Measurements from ENCODE around the gene MTG2.

MTG2 gene

DNA sequence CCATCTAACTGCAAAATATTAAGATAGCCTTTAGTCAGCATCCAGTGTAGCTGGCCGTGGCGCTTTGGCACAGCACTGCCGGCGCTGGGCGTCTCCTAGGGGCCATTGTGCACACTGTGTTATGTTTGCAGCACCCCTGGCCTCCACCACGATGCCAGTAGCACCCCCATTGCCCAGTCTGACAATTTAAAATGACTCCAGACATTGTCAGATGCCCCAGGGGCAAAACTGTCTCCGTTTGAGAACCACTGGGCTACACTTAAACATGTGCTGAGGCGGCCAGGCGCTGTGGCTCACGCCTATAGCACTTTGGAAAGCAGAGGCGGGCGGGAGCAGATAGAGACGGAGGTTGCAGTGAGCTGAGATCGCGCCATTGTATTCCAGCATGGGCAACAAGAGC, 6.0 kb upstream of the MTG2 start:
- Histone ChIP-seq H3K4me1 (ENCODE audit: control insufficient read depth, insufficient read depth, low read length) (no peaks in the 10 kb centered on the region), H3K27ac (ENCODE audit: extremely low read depth, low read depth, low read length) (no peak overlapping the region), H3K36me3 (ENCODE audit: control insufficient read depth in 2 of 2, insufficient read depth in 1 of 2, low read length in 2 of 2) (peaks cover 0 to 35% of the 10 kb centered on the region in 2 experiments; a peak in 2 of 3 replicates), H3K9me3 (ENCODE audit: control insufficient read depth, insufficient read depth, low read depth, low read length) (no peaks in the 10 kb centered on the region), H3K4me3 (ENCODE audit: low read depth, low read length) (no peak overlapping the region)
- POLR2A ChIA-PET, result interaction anchor here (0.7 kb wide), 1 partner anchor 10 kb away, joined by 8 read pairs; no protein-coding TSS in a partner anchor
- no peak for TF ChIP-seq ZNF830 (tag by site-specific recombination; IDR thresholded peaks at IDR 0.05; ENCODE audit: low read depth)
- TF ChIP-seq, protein P1, sequence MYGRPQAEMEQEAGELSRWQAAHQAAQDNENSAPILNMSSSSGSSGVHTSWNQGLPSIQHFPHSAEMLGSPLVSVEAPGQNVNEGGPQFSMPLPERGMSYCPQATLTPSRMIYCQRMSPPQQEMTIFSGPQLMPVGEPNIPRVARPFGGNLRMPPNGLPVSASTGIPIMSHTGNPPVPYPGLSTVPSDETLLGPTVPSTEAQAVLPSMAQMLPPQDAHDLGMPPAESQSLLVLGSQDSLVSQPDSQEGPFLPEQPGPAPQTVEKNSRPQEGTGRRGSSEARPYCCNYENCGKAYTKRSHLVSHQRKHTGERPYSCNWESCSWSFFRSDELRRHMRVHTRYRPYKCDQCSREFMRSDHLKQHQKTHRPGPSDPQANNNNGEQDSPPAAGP (tag by site-specific recombination; IDR thresholded peaks at IDR 0.05), result no peak
- TF ChIP-seq, protein P2, sequence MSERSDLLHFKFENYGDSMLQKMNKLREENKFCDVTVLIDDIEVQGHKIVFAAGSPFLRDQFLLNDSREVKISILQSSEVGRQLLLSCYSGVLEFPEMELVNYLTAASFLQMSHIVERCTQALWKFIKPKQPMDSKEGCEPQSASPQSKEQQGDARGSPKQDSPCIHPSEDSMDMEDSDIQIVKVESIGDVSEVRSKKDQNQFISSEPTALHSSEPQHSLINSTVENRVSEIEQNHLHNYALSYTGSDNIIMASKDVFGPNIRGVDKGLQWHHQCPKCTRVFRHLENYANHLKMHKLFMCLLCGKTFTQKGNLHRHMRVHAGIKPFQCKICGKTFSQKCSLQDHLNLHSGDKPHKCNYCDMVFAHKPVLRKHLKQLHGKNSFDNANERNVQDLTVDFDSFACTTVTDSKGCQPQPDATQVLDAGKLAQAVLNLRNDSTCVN (tag by site-specific recombination; optimal IDR thresholded peaks at IDR 0.05), result no peak
- TF ChIP-seq HOXD13 (CRISPR knock-in tag; IDR thresholded peaks at IDR 0.05; ENCODE audit: borderline replicate concordance), result no peak
- TF ChIP-seq ZNF302 (tag by site-specific recombination; IDR thresholded peaks at IDR 0.05; ENCODE audit: low read depth), result no peak
- no peak for TF ChIP-seq ZNF214 (tag by site-specific recombination; IDR thresholded peaks at IDR 0.05; ENCODE audit: borderline replicate concordance)
- no peak for TF ChIP-seq IKZF3 (tag by site-specific recombination; IDR thresholded peaks at IDR 0.05)
- no peak for TF ChIP-seq ZNF433 (tag by site-specific recombination; IDR thresholded peaks at IDR 0.05; ENCODE audit: low read depth)
- TF ChIP-seq ZNF792 (tag by site-specific recombination; IDR thresholded peaks at IDR 0.05), result no peak
- TF ChIP-seq ZFP41 (tag by site-specific recombination; IDR thresholded peaks at IDR 0.05; ENCODE audit: borderline replicate concordance), result no peak
- TF ChIP-seq ZNF121 (tag by site-specific recombination; IDR thresholded peaks at IDR 0.05), result no peak
- CTCF ChIA-PET, result interaction anchor here (0.6 kb wide), 1 partner anchor 11 kb away, joined by 6 read pairs; no protein-coding TSS in a partner anchor

DNA sequence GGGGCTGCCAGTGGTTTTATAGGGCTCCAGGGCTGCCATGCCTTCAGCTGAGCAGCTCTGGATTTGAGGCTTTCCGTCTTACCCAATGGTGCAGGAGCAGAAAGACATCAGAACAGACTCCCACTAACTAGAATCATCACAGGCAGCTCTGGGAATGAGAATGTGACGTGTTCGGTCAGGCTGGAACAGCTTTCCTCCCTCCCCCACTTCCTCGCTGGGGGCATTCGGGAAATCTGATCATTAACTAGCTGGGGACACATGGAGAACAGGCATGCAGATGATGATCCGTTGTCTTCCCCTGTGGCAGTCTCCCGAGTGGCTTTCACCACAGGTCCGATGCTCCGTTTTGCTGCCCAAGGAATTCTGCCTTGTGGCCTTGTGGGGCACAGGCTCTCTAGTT, 5.5 kb upstream of the MTG2 start:
- Histone ChIP-seq H3K4me3 (ENCODE audit: low read depth, low read length) (no peak overlapping the region), H3K4me1 (ENCODE audit: control insufficient read depth, insufficient read depth, low read length) (no peaks in the 10 kb centered on the region), H3K36me3 (ENCODE audit: control insufficient read depth in 2 of 2, insufficient read depth in 1 of 2, low read length in 2 of 2) (peaks cover 0 to 35% of the 10 kb centered on the region in 2 experiments; a peak in 2 of 3 replicates), H3K27ac (ENCODE audit: extremely low read depth, low read depth, low read length) (no peak overlapping the region), H3K9me3 (ENCODE audit: control insufficient read depth, insufficient read depth, low read depth, low read length) (no peaks in the 10 kb centered on the region)
- ChIA-PET POLR2A (interaction anchor here (0.7 kb wide), 1 partner anchor 10 kb away, joined by 8 read pairs; no protein-coding TSS in a partner anchor), CTCF (interaction anchor here (0.6 kb wide), 1 partner anchor 11 kb away, joined by 6 read pairs; no protein-coding TSS in a partner anchor)
- TF ChIP-seq ZBTB21 (tag by site-specific recombination; IDR thresholded peaks at IDR 0.05) (no peak), SP2 (tag by site-specific recombination; IDR thresholded peaks at IDR 0.05) (no peak), ZNF16 (tag by site-specific recombination; IDR thresholded peaks at IDR 0.05; ENCODE audit: low read depth) (no peak), SALL2 (tag by site-specific recombination; IDR thresholded peaks at IDR 0.05; ENCODE audit: borderline replicate concordance) (no peak)

DNA sequence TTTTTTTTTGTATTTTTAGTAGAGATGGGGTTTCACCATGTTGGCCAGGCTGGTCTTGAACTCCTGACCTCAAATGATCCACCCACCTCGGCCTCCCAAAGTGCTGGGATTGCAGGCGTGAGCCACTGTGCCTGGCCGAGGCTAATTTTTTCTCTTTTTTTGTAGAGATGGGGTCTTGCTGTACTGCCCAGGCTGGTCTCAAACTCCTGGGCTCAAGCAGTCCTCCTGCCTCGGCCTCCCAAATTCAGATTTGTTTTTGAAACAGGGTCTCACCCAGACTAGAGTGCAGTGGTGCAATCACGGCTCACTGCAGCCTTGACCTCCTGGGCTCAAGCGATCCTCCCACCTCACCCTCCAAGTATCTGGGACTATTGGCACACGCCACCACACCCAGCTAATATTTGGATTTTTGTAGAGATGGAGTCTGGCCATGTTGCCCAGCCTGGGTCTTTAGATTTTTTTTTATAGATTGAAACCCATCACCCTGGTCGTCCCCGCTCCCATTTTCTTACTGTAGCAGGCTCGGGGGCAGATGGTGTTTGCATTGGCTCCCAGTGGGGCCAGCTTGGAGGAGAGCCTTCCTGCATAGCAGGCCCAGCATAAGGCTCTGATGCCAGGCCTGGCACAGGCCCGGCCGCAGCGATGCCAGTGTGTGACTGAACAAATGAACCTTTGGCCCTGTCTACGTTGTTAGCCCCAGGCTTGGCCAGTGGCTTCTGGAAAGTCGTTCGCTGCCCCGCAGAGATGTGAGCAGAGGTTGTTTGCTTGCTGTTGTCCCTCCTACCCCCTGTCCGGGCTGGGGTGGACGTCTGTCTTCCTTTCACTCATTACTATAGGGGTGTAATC, 4.3 kb upstream of the MTG2 start:
- POLR2A ChIA-PET, result no interaction called here
- Histone ChIP-seq H3K36me3 (ENCODE audit: control insufficient read depth in 2 of 2, insufficient read depth in 1 of 2, low read length in 2 of 2) (peaks cover 0 to 28% of the 10 kb centered on the region in 2 experiments; a peak in 2 of 3 replicates), H3K27ac (ENCODE audit: extremely low read depth, low read depth, low read length) (no peak overlapping the region), H3K4me1 (ENCODE audit: control insufficient read depth, insufficient read depth, low read length) (no peaks in the 10 kb centered on the region), H3K9me3 (ENCODE audit: control insufficient read depth, insufficient read depth, low read depth, low read length) (no peaks in the 10 kb centered on the region), H3K4me3 (ENCODE audit: low read depth, low read length) (no peak overlapping the region)
- TF ChIP-seq ZNF121 (tag by site-specific recombination; IDR thresholded peaks at IDR 0.05) (peak; percentile 85), ZNF335 (tag by site-specific recombination; conservative IDR thresholded peaks at IDR 0.05) (no peak)
- CTCF ChIA-PET, result interaction anchor here (0.6 kb wide), 1 partner anchor 12 kb away, joined by 3 read pairs; no protein-coding TSS in a partner anchor
